Measurements from ENCODE around the gene AFF3. TPM values are rescaled to one million over a fixed set of nuclear protein-coding genes. Genes with fewer than 3 reads are reported as not detected.

Gene AFF3
- total RNA-seq, 6 experiments from 2014 or later, result 1.3 to 7.3 (median 6.4) TPM

DNA sequence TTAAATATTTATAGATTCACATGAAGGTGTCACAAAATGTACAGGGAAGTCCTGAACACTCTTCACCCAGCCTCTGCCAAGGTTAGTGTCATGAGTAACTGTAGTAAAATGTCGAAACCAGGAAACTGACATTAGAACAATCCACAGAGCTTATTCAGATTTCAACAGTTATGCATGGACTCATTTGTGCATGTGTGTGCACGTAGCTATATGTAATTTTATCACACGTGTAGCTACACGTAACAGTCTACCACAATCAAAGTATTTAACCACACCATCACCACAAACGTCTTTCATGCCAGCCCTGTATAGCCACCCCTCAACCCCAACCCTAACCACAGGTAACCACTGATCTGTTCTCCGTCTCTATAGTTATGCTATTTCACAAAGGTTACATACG lies 440.9 kb downstream of the AFF3 start:
- H3K9me3 ChIP-seq, result no peaks in the 10 kb centered on the region
- intact Hi-C loops (cut with DNase I), result no loop called here
- H3K27ac ChIP-seq, result no peak overlapping the region
- no peaks in the 10 kb centered on the region for H3K27me3 ChIP-seq
- H3K4me3 ChIP-seq, result no peak overlapping the region
- TF ChIP-seq, protein P1, sequence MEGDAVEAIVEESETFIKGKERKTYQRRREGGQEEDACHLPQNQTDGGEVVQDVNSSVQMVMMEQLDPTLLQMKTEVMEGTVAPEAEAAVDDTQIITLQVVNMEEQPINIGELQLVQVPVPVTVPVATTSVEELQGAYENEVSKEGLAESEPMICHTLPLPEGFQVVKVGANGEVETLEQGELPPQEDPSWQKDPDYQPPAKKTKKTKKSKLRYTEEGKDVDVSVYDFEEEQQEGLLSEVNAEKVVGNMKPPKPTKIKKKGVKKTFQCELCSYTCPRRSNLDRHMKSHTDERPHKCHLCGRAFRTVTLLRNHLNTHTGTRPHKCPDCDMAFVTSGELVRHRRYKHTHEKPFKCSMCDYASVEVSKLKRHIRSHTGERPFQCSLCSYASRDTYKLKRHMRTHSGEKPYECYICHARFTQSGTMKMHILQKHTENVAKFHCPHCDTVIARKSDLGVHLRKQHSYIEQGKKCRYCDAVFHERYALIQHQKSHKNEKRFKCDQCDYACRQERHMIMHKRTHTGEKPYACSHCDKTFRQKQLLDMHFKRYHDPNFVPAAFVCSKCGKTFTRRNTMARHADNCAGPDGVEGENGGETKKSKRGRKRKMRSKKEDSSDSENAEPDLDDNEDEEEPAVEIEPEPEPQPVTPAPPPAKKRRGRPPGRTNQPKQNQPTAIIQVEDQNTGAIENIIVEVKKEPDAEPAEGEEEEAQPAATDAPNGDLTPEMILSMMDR (IDR thresholded peaks at IDR 0.05), result no peak
- no peak for TF ChIP-seq POLR2A (IDR thresholded peaks at IDR 0.05)
- 68% methylated on average over 6 of the region's 7 CpGs for WGBS (ENCODE audit: insufficient coverage, low coverage, low lambda C conversion rate, missing lambda C conversion rate)
- ATAC-seq, result no peak
- no peaks in the 10 kb centered on the region for H3K36me3 ChIP-seq
- no peak for DNase-seq
- no peaks in the 10 kb centered on the region for H3K4me1 ChIP-seq

DNA sequence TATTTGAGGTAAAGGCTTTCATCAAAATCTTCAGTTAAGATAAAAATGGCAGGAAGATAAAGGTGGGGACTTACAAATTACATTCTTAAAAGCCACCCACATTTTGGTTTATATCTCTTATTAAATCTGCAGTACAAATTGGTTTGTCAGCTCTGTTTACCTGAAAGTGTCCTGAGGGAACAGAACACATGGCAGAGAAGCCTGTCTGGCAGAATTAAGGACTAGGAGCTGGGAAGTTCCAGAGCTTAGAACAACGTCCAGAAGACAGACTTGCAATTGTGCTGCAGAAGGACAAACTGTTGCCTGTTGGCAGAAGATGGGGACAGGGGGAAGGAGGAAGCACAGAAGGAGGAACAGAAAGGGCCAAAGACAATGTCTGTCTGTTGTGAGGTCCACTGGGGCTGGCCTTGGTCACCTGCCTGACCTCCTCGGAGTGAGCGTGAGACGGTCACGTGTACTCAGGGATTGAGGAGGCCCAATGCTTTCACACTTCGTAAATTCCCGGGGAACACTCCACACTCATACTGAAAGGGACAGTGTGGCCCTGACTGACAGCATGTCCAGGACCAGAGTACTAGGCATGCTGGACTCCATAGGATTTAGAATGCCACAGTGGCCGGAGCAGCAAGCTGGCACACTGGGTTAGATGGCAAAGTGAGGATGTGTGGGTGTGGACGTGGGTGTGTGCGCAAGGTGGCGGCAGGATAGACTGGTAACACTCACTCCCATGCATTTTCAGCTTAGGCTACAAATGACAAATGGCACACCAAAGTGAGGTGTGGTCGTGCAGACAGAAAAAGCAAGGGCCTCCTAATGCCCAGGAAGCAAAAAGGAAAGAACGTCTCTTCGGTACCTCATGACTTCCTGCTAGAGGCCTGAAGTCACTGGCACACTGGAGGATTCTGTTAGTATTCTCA lies 441.6 kb downstream of the AFF3 start:
- Histone ChIP-seq H3K27me3 (no peaks in the 10 kb centered on the region), H3K9me3 (no peaks in the 10 kb centered on the region), H3K4me1 (no peaks in the 10 kb centered on the region), H3K4me3 (no peak overlapping the region), H3K27ac (no peak overlapping the region), H3K36me3 (no peaks in the 10 kb centered on the region)
- no peak for ATAC-seq
- intact Hi-C loops (cut with DNase I), result no loop called here
- WGBS (ENCODE audit: insufficient coverage, low coverage, low lambda C conversion rate, missing lambda C conversion rate), result 79% methylated on average over 12 of the region's 14 CpGs
- no peak for DNase-seq
- TF ChIP-seq, protein P1 (IDR thresholded peaks at IDR 0.05), result no peak
- no peak for TF ChIP-seq POLR2A (IDR thresholded peaks at IDR 0.05)

DNA sequence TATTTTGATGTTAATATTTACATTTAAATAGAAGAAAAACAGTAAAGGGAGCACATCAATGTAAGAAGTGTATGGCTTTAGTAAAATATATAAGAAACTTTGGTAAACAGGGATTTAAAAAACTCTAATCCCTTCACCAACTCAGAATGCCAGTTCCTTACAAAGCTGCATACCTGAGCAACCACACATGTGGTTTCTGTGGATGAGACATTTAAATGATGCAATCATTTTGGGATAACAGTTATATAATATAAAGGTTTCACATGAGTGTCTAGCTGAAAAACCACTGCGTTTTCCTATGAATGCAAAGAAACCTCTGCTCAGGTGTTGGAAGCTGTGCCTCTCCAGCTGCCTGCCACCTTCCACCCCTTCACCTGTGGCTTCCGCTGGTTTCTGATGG lies 443.5 kb downstream of the AFF3 start:
- H3K4me1 ChIP-seq, result no peaks in the 10 kb centered on the region
- WGBS (ENCODE audit: insufficient coverage, low coverage, low lambda C conversion rate, missing lambda C conversion rate), result 68% methylated on average over 2 of the region's 2 CpGs
- no peak for ATAC-seq
- no peak for TF ChIP-seq POLR2A (IDR thresholded peaks at IDR 0.05)
- TF ChIP-seq, protein P1 (IDR thresholded peaks at IDR 0.05), result no peak
- intact Hi-C loops (cut with DNase I), result no loop called here
- DNase-seq, result no peak
- H3K36me3 ChIP-seq, result no peaks in the 10 kb centered on the region
- no peak overlapping the region for H3K4me3 ChIP-seq
- H3K27me3 ChIP-seq, result no peaks in the 10 kb centered on the region
- H3K9me3 ChIP-seq, result no peaks in the 10 kb centered on the region
- H3K27ac ChIP-seq, result no peak overlapping the region

DNA sequence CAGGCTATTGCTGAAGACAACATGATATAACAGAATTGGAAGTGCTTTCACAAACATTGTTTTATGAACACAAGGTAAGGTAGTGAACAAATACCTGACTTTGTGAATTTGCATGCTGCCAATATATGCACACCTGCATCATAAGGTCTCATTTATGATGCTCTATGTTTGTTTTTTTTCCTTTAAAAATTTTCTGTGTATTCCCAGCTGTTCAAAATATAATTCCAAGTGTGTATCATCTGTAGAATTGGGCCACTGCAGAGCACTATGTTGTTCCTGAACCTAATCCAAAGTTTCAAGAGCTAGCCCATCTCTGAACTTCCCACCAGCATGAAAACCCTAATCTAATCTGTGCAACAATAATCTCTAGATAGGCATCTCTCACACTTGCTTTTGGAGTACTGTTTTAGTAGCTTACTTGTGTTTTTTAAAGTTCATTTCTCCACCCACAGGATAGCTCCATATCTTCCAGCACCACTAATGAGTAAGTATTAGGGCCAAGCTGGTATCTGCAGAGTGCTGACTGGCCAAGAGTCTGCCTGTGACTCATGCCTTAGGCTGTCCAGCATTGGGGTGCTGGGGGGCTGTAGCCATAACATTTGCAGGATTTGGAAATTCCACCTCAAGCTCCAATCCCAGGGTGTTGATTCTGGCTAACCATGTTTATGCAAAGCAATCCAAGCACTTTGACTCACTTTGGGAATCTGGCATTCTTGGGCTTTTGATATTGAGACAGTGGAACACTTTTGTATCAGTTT lies 444.4 kb downstream of the AFF3 start:
- no peaks in the 10 kb centered on the region for H3K4me1 ChIP-seq
- no peaks in the 10 kb centered on the region for H3K36me3 ChIP-seq
- H3K27me3 ChIP-seq, result no peaks in the 10 kb centered on the region
- H3K27ac ChIP-seq, result no peak overlapping the region
- ATAC-seq (no peak), DNase-seq (no peak)
- H3K9me3 ChIP-seq, result no peaks in the 10 kb centered on the region
- intact Hi-C loops (cut with DNase I), result no loop called here
- TF ChIP-seq, protein P1 (IDR thresholded peaks at IDR 0.05), result no peak
- no peak for TF ChIP-seq POLR2A (IDR thresholded peaks at IDR 0.05)
- no peak overlapping the region for H3K4me3 ChIP-seq

Data from right lobe of liver (tissue), 6 donors.